IMR-90 (cell line): ENCODE data around the gene ASTN2. TPM values are rescaled to one million over a fixed set of nuclear protein-coding genes. Genes with fewer than 3 reads are reported as not detected.

Source experiments
- ATAC-seq: fragments of 200-7000 bp; cut with Tn5 transposase; 2 replicates; pipeline ENCODE4 v1.9.1; 2020; ENCODE audit warnings: low read depth, mild to moderate bottlenecking, moderate library complexity
- BruUV-seq: library from RNA; stranded (reverse); fragments of 400-500 nt; replicated peaks from 2 replicates; lab custom pipeline; 2021; lab: Mats Ljungman, UMichigan
- CTCF ChIA-PET: fragments of 300-600 bp; formaldehyde crosslinking; extraction: SDS; loops from one replicate; lab custom pipeline; 2021; ENCODE audit warnings: antibody characterized with exemption; lab: Yijun Ruan, JAX
- POLR2A ChIA-PET: fragments of 300-600 bp; sonication (Branson Sonifier 250); formaldehyde crosslinking; loops from one replicate; lab custom pipeline; 2022; ENCODE audit warnings: antibody characterized with exemption; ENCODE audit not compliant: unreplicated experiment; lab: Charles Lee
- DNase-seq: peaks from one replicate; pipeline ENCODE4 v3.0.0; 2013
- H2AFZ ChIP-seq: replicated peaks from 2 replicates; pipeline ENCODE3; 2013; ENCODE audit warnings: low read length, mild to moderate bottlenecking; ENCODE audit not compliant: poor library complexity
- H2AK5ac ChIP-seq: 2 replicates; pipeline ENCODE4 v1.6.1; 2013; ENCODE audit warnings: low read depth, low read length, inconsistent platforms
- H2AK9ac ChIP-seq: replicated peaks from 2 replicates; pipeline ENCODE3; 2013; ENCODE audit warnings: mild to moderate bottlenecking, low read depth, low read length, moderate library complexity; ENCODE audit not compliant: poor library complexity
- H2BK120ac ChIP-seq: 2 replicates; pipeline ENCODE4 v1.6.1; 2013; ENCODE audit warnings: low read depth, low read length, inconsistent platforms
- H2BK15ac ChIP-seq: 3 replicates; pipeline ENCODE4 v1.6.1; 2013; ENCODE audit warnings: low read depth, low read length, inconsistent platforms
- H2BK20ac ChIP-seq: 2 replicates; pipeline ENCODE4 v1.6.1; 2013; ENCODE audit warnings: low read depth, mild to moderate bottlenecking, inconsistent platforms, low read length, moderate library complexity
- H2BK5ac ChIP-seq: 2 replicates; pipeline ENCODE4 v1.6.1; 2013; ENCODE audit warnings: mild to moderate bottlenecking, low read depth, low read length, inconsistent platforms; ENCODE audit not compliant: poor library complexity, severe bottlenecking
- H3K14ac ChIP-seq: replicated peaks from 2 replicates; pipeline ENCODE4 v1.6.1; 2013; ENCODE audit warnings: low read depth, low read length, inconsistent platforms
- H3K18ac ChIP-seq: 2 replicates; pipeline ENCODE4 v1.6.1; 2013; ENCODE audit warnings: low read depth, low read length, control low read depth
- H3K23ac ChIP-seq: 2 replicates; pipeline ENCODE4 v1.6.1; 2013; ENCODE audit warnings: low read depth, low read length, inconsistent platforms
- H3K27ac ChIP-seq: 2 replicates; pipeline ENCODE4 v1.5.1; 2013; ENCODE audit warnings: mild to moderate bottlenecking, control low read depth, low read length; ENCODE audit not compliant: insufficient read depth
- H3K27me3 ChIP-seq: 2 replicates; pipeline ENCODE4 v1.6.1; 2013; ENCODE audit warnings: low read length; ENCODE audit not compliant: control insufficient read depth, insufficient read depth
- H3K36me3 ChIP-seq: 2 replicates; pipeline ENCODE4 v1.6.1; 2013; ENCODE audit warnings: low read length, mixed read lengths; ENCODE audit not compliant: control insufficient read depth, insufficient read depth
- H3K4ac ChIP-seq: 2 replicates; pipeline ENCODE4 v1.6.1; 2013; ENCODE audit warnings: low read depth, low read length, inconsistent platforms
- H3K4me1 ChIP-seq: 2 replicates; pipeline ENCODE4 v1.6.1; 2013; ENCODE audit warnings: low read length, mixed read lengths; ENCODE audit not compliant: control insufficient read depth, insufficient read depth
- H3K4me2 ChIP-seq: 2 replicates; pipeline ENCODE4 v1.6.1; 2013; ENCODE audit warnings: low read depth, mild to moderate bottlenecking, control low read depth, low read length, moderate library complexity
- H3K4me3 ChIP-seq: 2 replicates; pipeline ENCODE4 v1.5.1; 2013; ENCODE audit warnings: low read depth, mild to moderate bottlenecking, control low read depth, low read length, moderate library complexity; ENCODE audit not compliant: insufficient read depth
- H3K56ac ChIP-seq: 2 replicates; pipeline ENCODE4 v1.6.1; 2013; ENCODE audit warnings: low read length, inconsistent platforms; ENCODE audit not compliant: insufficient read depth; ENCODE audit errors: extremely low read depth
- H3K79me1 ChIP-seq, 2 experiments: 2 replicates each; pipeline ENCODE4 v1.6.1; 2013; ENCODE audit warnings: low read length in 2 of 2, inconsistent platforms in 1 of 2, low read depth in 1 of 2
- H3K9ac ChIP-seq: 2 replicates; pipeline ENCODE4 v1.6.1; 2013; ENCODE audit warnings: low read depth, low read length, control low read depth
- H3K9me1 ChIP-seq: 2 replicates; pipeline ENCODE4 v1.6.1; 2013; ENCODE audit warnings: low read length, inconsistent platforms; ENCODE audit not compliant: insufficient read depth
- H3K9me3 ChIP-seq: 2 replicates; pipeline ENCODE4 v1.6.1; 2013; ENCODE audit warnings: low read length; ENCODE audit not compliant: control insufficient read depth, insufficient read depth
- H4K20me1 ChIP-seq: 2 replicates; pipeline ENCODE4 v1.6.1; 2013; ENCODE audit warnings: low read length, inconsistent platforms; ENCODE audit not compliant: insufficient read depth
- H4K5ac ChIP-seq: 2 replicates; pipeline ENCODE4 v1.6.1; 2013; ENCODE audit warnings: mild to moderate bottlenecking, low read depth, low read length, control low read depth
- H4K8ac ChIP-seq, 2 experiments: 2 replicates each; pipeline ENCODE4 v1.6.1; 2013; ENCODE audit warnings: low read depth in 2 of 2, low read length in 2 of 2, control low read depth in 1 of 2, inconsistent platforms in 1 of 2
- H4K91ac ChIP-seq: 2 replicates; pipeline ENCODE4 v1.6.1; 2013; ENCODE audit warnings: low read depth, low read length, inconsistent platforms; ENCODE audit not compliant: insufficient read depth
- BHLHE40 ChIP-seq: fragments of 150-350 bp; IDR thresholded peaks from 2 replicates; pipeline ENCODE4 v1.6.1; 2016; ENCODE audit warnings: mild to moderate bottlenecking, low read depth, low read length
- CEBPB ChIP-seq: IDR thresholded peaks from 2 replicates; pipeline ENCODE4 v1.6.1; 2012; ENCODE audit warnings: low read depth, low read length, improper control_type of control experiment
- CTCF ChIP-seq: conservative IDR thresholded peaks from 2 replicates; pipeline ENCODE4 v1.5.1; 2012; ENCODE audit warnings: mild to moderate bottlenecking, low read depth, low read length, improper control_type of control experiment
- FOS ChIP-seq: fragments of 150-350 bp; IDR thresholded peaks from 2 replicates; pipeline ENCODE4 v1.6.1; 2016; ENCODE audit warnings: low read depth, low read length
- MAFK ChIP-seq: IDR thresholded peaks from 2 replicates; pipeline ENCODE4 v1.6.1; 2012; ENCODE audit warnings: low read depth, low read length, improper control_type of control experiment
- MAZ ChIP-seq: IDR thresholded peaks from 2 replicates; pipeline ENCODE4 v1.6.1; 2012; ENCODE audit warnings: low read depth, mild to moderate bottlenecking, low read length, improper control_type of control experiment, moderate library complexity, borderline replicate concordance
- MXI1 ChIP-seq: IDR thresholded peaks from 2 replicates; pipeline ENCODE4 v1.6.1; 2012; ENCODE audit warnings: low read depth, mild to moderate bottlenecking, low read length, moderate library complexity, borderline replicate concordance
- NFE2L2 ChIP-seq: fragments of 150-350 bp; IDR thresholded peaks from 2 replicates; pipeline ENCODE4 v1.6.1; 2016; ENCODE audit warnings: low read depth, mild to moderate bottlenecking, low read length
- POLR2A ChIP-seq: IDR thresholded peaks from 2 replicates; pipeline ENCODE4 v1.6.1; 2012; ENCODE audit warnings: mild to moderate bottlenecking, low read depth, low read length
- RAD21 ChIP-seq: IDR thresholded peaks from 2 replicates; pipeline ENCODE4 v1.6.1; 2012; ENCODE audit warnings: low read length, improper control_type of control experiment
- RCOR1 ChIP-seq: IDR thresholded peaks from 2 replicates; pipeline ENCODE4 v1.6.1; 2012; ENCODE audit warnings: mild to moderate bottlenecking, low read length, improper control_type of control experiment; ENCODE audit not compliant: insufficient replicate concordance
- RFX5 ChIP-seq: IDR thresholded peaks from 2 replicates; pipeline ENCODE4 v1.8.0; 2012; ENCODE audit warnings: low read depth, mild to moderate bottlenecking, low read length, moderate library complexity
- USF2 ChIP-seq: fragments of 150-350 bp; IDR thresholded peaks from 2 replicates; pipeline ENCODE4 v1.6.1; 2017; ENCODE audit warnings: mild to moderate bottlenecking, antibody characterized with exemption, low read length, low read depth
- WGBS, 2 experiments: methylation state at CpG; one replicate each; pipeline versions ENCODE4 v1.1.5 to v1.1.7; 2013; ENCODE audit warnings: missing lambda C conversion rate in 2 of 2; ENCODE audit not compliant: insufficient read length in 1 of 2; ENCODE audit errors: extremely low coverage in 2 of 2; 5-methylcytosine and 5-hydroxymethylcytosine counted together
- dilution Hi-C: fragments of 300-500 bp; cut with HindIII; formaldehyde crosslinking; loops from one replicate; pipeline ENCODE4 v1.14.3; 2018; ENCODE audit warnings: low sequenced_read_pairs; ENCODE audit not compliant: unreplicated experiment
- in situ Hi-C: fragments of 300-500 bp; cut with MboI; formaldehyde crosslinking; loops from 3 replicates; pipeline ENCODE4 v1.14.3; 2019; ENCODE audit warnings: low sequenced_read_pairs, inconsistent platforms, mixed read lengths
- intact Hi-C: fragments of 100-400 bp; cut with micrococcal nuclease; formaldehyde crosslinking; loops from 2 replicates; pipeline ENCODE4 v1.10.0; 2022
- polyA plus RNA-seq, 3 experiments: library from polyadenylated mRNA; depleted of rRNA; stranded (reverse); fragments of >200 nt; gene quantifications; 2 replicates each; pipeline ENCODE4 v1.2.3, GENCODE V29; 2012; ENCODE audit warnings: low replicate concordance in 1 of 3
- total RNA-seq: library from RNA; depleted of rRNA; stranded (reverse); fragments of >200 nt; gene quantifications from 2 replicates; pipeline ENCODE4 v1.2.3, GENCODE V29; 2012

ASTN2 gene
- total and polyA plus RNA-seq, 2 of the 4 experiments (the other 2 are of a cell fraction) = 3.8 to 6.8 TPM

- H3K79me1 ChIP-seq = no peaks in the 10 kb centered on the region
- no peak overlapping the region for H3K14ac ChIP-seq
- in situ Hi-C loops (no loop called here), dilution Hi-C loops (no loop called here), intact Hi-C loops (no loop called here)
- H2BK120ac ChIP-seq = no peak overlapping the region
- H3K4me2 ChIP-seq = no peak overlapping the region
- ATAC-seq (no peak), DNase-seq (no peak)
- H3K36me3 ChIP-seq = no peaks in the 10 kb centered on the region
- no peak overlapping the region for H2BK15ac ChIP-seq
- no peak overlapping the region for H3K23ac ChIP-seq
- no peaks in the 10 kb centered on the region for H3K27me3 ChIP-seq
- H3K27ac ChIP-seq = no peak overlapping the region
- POLR2A ChIA-PET = no interaction called here
- WGBS, 2 experiments = no CpG with 5 or more reads among the region's 2 CpGs
- no peak overlapping the region for H3K18ac ChIP-seq
- peaks cover under 1% of the 10 kb centered on the region; the same call in 1 of the 2 replicates for H3K4me1 ChIP-seq
- no peak overlapping the region for H2AFZ ChIP-seq
- 0 out of 2 replicates have a peak, but pooled peaks cover 2% of the 10 kb centered on the region for H3K9me1 ChIP-seq
- no peaks in the 10 kb centered on the region for H4K20me1 ChIP-seq
- CTCF ChIA-PET = interaction anchor here (0.6 kb wide), 1 partner anchor 43 kb away, joined by 3 read pairs; no protein-coding TSS in a partner anchor
- no peak overlapping the region for H4K5ac ChIP-seq
- H4K91ac ChIP-seq = no peak overlapping the region
- H3K9me3 ChIP-seq = no peaks in the 10 kb centered on the region
- no peak overlapping the region for H4K8ac ChIP-seq
- no peak overlapping the region for H3K9ac ChIP-seq
- no peak overlapping the region for H3K4ac ChIP-seq
- TF ChIP-seq MXI1 (no peak), FOS (no peak), RAD21 (no peak), CEBPB (no peak), POLR2A (no peak), MAFK (no peak), RFX5 (no peak), BHLHE40 (no peak), CTCF (no peak), NFE2L2 (no peak), RCOR1 (no peak), MAZ (no peak), USF2 (no peak)
- no peak overlapping the region for H2BK20ac ChIP-seq
- no TSS peak for BruUV-seq
- no peak overlapping the region for H2AK9ac ChIP-seq
- no peak overlapping the region for H3K56ac ChIP-seq
- H2AK5ac ChIP-seq = no peak overlapping the region
- no peak overlapping the region for H3K4me3 ChIP-seq
- no peak overlapping the region for H2BK5ac ChIP-seq
These were observed 815.4 kb downstream of the ASTN2 start for GRCh38 chr9:116599342-116599884.
